ENCODE results near the gene URGCP.

DNA sequence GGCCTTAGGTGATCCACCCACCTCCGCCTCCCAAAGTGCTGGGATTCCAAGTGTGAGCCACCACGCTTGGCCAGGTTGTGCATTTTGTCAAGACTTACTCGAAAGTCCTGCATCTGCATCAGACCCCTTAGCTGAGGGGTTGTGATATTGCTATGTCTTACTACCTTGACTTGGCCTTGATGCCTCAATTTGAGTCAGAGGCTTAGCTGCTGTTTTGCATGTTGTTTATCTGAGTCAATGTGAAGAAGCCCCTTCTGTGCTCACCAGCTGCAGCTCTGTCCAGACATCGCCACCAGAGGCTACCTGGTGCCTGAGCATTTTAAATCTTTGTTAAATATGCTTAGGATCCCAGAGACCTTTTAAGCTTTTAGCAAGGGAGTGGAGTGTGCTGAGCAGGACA lies 37.9 kb upstream of the URGCP start:
- TF ChIP-seq, protein P1, sequence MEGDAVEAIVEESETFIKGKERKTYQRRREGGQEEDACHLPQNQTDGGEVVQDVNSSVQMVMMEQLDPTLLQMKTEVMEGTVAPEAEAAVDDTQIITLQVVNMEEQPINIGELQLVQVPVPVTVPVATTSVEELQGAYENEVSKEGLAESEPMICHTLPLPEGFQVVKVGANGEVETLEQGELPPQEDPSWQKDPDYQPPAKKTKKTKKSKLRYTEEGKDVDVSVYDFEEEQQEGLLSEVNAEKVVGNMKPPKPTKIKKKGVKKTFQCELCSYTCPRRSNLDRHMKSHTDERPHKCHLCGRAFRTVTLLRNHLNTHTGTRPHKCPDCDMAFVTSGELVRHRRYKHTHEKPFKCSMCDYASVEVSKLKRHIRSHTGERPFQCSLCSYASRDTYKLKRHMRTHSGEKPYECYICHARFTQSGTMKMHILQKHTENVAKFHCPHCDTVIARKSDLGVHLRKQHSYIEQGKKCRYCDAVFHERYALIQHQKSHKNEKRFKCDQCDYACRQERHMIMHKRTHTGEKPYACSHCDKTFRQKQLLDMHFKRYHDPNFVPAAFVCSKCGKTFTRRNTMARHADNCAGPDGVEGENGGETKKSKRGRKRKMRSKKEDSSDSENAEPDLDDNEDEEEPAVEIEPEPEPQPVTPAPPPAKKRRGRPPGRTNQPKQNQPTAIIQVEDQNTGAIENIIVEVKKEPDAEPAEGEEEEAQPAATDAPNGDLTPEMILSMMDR (conservative IDR thresholded peaks at IDR 0.05 in 1 of 2, IDR thresholded peaks at IDR 0.05 in 1 of 2; ENCODE audit: low read depth in 1 of 2, low read length in 2 of 2) = no peak
- TF ChIP-seq EZH2 (IDR thresholded peaks at IDR 0.05; ENCODE audit: low read length, missing control alignments) = no peak
